Osteocyte (in vitro differentiated cells): Measurements from ENCODE around the gene SH2D4B. TPM values are rescaled to one million over a fixed set of nuclear protein-coding genes. Genes with fewer than 3 reads are reported as not detected.

Source experiments
- DNase-seq: peaks from one replicate; pipeline ENCODE4 v3.0.0; 2021; ENCODE audit warnings: mixed read lengths; ENCODE audit not compliant: unreplicated experiment; ENCODE audit errors: extremely low spot score
- H3K27ac Mint-ChIP-seq: one replicate; pipeline ENCODE4 v1.8.0; 2021; ENCODE audit warnings: mild to moderate bottlenecking, mixed read lengths; ENCODE audit not compliant: unreplicated experiment
- H3K27me3 Mint-ChIP-seq: one replicate; pipeline ENCODE4 v1.8.0; 2021; ENCODE audit warnings: mixed read lengths; ENCODE audit not compliant: unreplicated experiment
- H3K36me3 Mint-ChIP-seq: one replicate; pipeline ENCODE4 v1.8.0; 2021; ENCODE audit warnings: mixed read lengths; ENCODE audit not compliant: unreplicated experiment
- H3K4me1 Mint-ChIP-seq: one replicate; pipeline ENCODE4 v1.8.0; 2021; ENCODE audit warnings: mixed read lengths; ENCODE audit not compliant: unreplicated experiment
- H3K4me3 Mint-ChIP-seq: one replicate; pipeline ENCODE4 v1.8.0; 2021; ENCODE audit warnings: mild to moderate bottlenecking, moderate library complexity, mixed read lengths; ENCODE audit not compliant: unreplicated experiment
- H3K9me3 Mint-ChIP-seq: one replicate; pipeline ENCODE4 v1.8.0; 2021; ENCODE audit warnings: mixed read lengths; ENCODE audit not compliant: unreplicated experiment
- CTCF ChIP-seq: fragments of 200-600 bp; sonication (generic); IDR thresholded peaks from 2 replicates; pipeline ENCODE4 v1.5.0; 2021; ENCODE audit warnings: antibody characterized with exemption, mild to moderate bottlenecking, moderate library complexity
- total RNA-seq: library from RNA; stranded (reverse); gene quantifications from 2 replicates; pipeline ENCODE4 v1.2.1, GENCODE V29; 2021

The SH2D4B gene
- total RNA-seq, 1 donor from 2014 or later, result not detected

- no peak for TF ChIP-seq CTCF
- no peaks in the 10 kb centered on the region for H3K9me3 Mint-ChIP-seq
- no peak for DNase-seq
- H3K4me1 Mint-ChIP-seq, result no peaks in the 10 kb centered on the region
- no peak overlapping the region for H3K27ac Mint-ChIP-seq
- H3K27me3 Mint-ChIP-seq, result peaks cover 20% of the 10 kb centered on the region
- H3K4me3 Mint-ChIP-seq, result no peak overlapping the region
- H3K36me3 Mint-ChIP-seq, result no peaks in the 10 kb centered on the region
Observed at GRCh38 chr10:80561950-80562349, 24.2 kb downstream of the SH2D4B start.

- Mint-ChIP-seq H3K4me3 (no peak overlapping the region), H3K4me1 (no peaks in the 10 kb centered on the region), H3K27ac (no peak overlapping the region), H3K36me3 (no peaks in the 10 kb centered on the region), H3K27me3 (peaks cover 24% of the 10 kb centered on the region), H3K9me3 (peaks cover 3% of the 10 kb centered on the region)
- no peak for TF ChIP-seq CTCF
- DNase-seq, result peak; percentile 23
Observed at GRCh38 chr10:80567292-80567691, 29.6 kb downstream of the SH2D4B start.

DNA sequence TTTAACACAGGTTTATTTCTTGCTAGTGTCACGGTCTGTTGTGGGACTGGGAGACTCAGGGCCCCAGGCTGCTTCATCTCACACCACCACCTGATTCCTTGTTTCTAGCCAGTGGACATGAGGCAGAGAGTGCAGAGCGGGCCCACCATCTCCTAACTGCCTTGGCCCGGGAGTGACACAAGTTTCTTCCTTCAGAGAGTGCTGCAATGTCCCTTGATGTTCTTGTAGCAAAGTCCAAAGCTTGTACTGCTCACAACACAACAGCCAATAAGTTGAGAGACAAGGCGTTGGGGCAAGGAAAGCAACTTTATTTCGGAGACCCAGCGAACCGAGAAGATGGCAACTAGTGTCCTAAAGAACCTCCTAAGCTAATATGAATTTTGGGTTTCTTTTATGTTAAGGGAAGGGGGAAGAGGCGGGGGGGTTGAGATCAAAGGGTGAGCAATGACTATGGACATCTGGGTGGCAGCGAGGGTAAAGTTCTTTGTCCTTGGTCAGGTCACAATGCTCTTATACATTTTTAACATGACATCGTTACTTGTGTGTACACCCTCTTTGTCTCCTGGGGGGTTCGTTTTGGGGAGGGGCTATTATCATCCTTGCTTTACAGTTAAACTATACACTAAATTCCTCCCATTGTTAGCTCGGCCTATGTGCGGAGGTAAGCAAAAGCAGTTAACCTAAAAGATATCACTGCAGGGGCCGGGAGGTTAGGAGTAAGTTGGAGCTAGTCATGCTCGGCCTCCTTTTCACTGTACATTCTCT is 31.6 kb downstream of the SH2D4B start:
- Mint-ChIP-seq H3K9me3 (peaks cover 3% of the 10 kb centered on the region), H3K4me1 (no peaks in the 10 kb centered on the region), H3K27me3 (peaks cover 14% of the 10 kb centered on the region), H3K27ac (no peak overlapping the region), H3K36me3 (no peaks in the 10 kb centered on the region), H3K4me3 (no peak overlapping the region)
- peak; percentile 48 for DNase-seq
- TF ChIP-seq CTCF, result no peak

DNA sequence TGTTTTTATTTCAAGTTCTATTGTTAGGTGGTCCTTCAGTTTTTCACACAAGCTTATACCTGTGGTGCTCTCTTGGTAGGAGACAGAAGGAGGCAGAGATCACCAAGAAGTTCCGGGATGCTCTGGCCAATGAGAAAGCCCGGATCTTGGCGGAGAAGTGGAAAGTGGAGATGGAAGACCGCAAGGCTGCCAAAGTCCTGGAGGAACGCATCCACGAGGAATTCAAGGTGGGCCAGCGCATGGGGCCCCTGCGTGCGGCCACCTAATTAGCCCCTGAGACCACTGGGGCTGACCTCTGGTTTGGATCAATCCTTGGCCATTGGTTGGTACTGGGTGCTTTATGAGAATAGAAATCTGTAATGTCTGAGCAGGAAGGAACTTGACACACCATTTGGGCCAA is 33.6 kb downstream of the SH2D4B start:
- TF ChIP-seq CTCF, result no peak
- no peak overlapping the region for H3K4me3 Mint-ChIP-seq
- H3K4me1 Mint-ChIP-seq, result no peaks in the 10 kb centered on the region
- no peaks in the 10 kb centered on the region for H3K36me3 Mint-ChIP-seq
- peaks cover 3% of the 10 kb centered on the region for H3K9me3 Mint-ChIP-seq
- no peak overlapping the region for H3K27ac Mint-ChIP-seq
- H3K27me3 Mint-ChIP-seq, result peaks cover 10% of the 10 kb centered on the region
- peak; percentile 63 for DNase-seq

- Mint-ChIP-seq H3K27ac (no peak overlapping the region), H3K36me3 (no peaks in the 10 kb centered on the region), H3K27me3 (peaks cover 18% of the 10 kb centered on the region), H3K4me3 (no peak overlapping the region), H3K9me3 (no peaks in the 10 kb centered on the region), H3K4me1 (no peaks in the 10 kb centered on the region)
- no peak for DNase-seq
- TF ChIP-seq CTCF, result no peak
Observed at GRCh38 chr10:80579181-80579763, 41.6 kb downstream of the SH2D4B start.
